HepG2 (cell line): ENCODE measurements around the gene ATXN7L3B. TPM values are rescaled to one million over a fixed set of nuclear protein-coding genes. Genes with fewer than 3 reads are reported as not detected.

ENCODE experiments used
- ASH2L ChIP-seq: fragments of 300-600, 200-600 bp; sonication (generic); IDR thresholded peaks from 2 replicates; pipeline ENCODE4 v1.7.0; 2017; ENCODE audit warnings: low read depth, mild to moderate bottlenecking, moderate library complexity, mixed read lengths, low read length; ENCODE audit not compliant: insufficient read length
- CBFB ChIP-seq: sonication (generic); formaldehyde crosslinking; IDR thresholded peaks from 2 replicates; pipeline ENCODE4 v1.4.0; 2020; ENCODE audit warnings: missing genetic modification reagents
- EHMT2 ChIP-seq: fragments of 200-600 bp; sonication (generic); IDR thresholded peaks from 2 replicates; pipeline ENCODE4 v1.7.0; 2017; ENCODE audit warnings: antibody characterized with exemption, low read depth, low read length, borderline replicate concordance
- ETV5 ChIP-seq: IDR thresholded peaks from 2 replicates; pipeline ENCODE4 v1.6.1; 2018; ENCODE audit warnings: missing biosample characterization, missing genetic modification reagents, inconsistent platforms, borderline replicate concordance
- FOXJ3 ChIP-seq: sonication (generic); formaldehyde crosslinking; IDR thresholded peaks from 2 replicates; pipeline ENCODE4 v1.4.0; 2020; ENCODE audit warnings: missing genetic modification reagents, mild to moderate bottlenecking, borderline replicate concordance
- HMG20B ChIP-seq: conservative IDR thresholded peaks from 2 replicates; pipeline ENCODE4 v1.6.1; 2016; ENCODE audit warnings: missing genetic modification reagents, missing compliant biosample characterization
- JUND ChIP-seq: sonication (generic); formaldehyde crosslinking; IDR thresholded peaks from 2 replicates; pipeline ENCODE4 v1.8.0; 2022; ENCODE audit warnings: mild to moderate bottlenecking, missing genetic modification reagents
- MXD4 ChIP-seq: IDR thresholded peaks from 2 replicates; pipeline ENCODE4 v1.6.1; 2016; ENCODE audit warnings: mild to moderate bottlenecking, missing biosample characterization, missing genetic modification reagents
- PHF5A ChIP-seq: IDR thresholded peaks from one replicate; pipeline ENCODE4 v1.6.1; 2018; ENCODE audit warnings: low read depth, missing genetic modification reagents; ENCODE audit not compliant: unreplicated experiment
- PLRG1 ChIP-seq: fragments of 450-650 bp; conservative IDR thresholded peaks from 2 replicates; pipeline ENCODE4 v1.6.1; 2016
- SAP130 ChIP-seq: IDR thresholded peaks from 2 replicates; pipeline ENCODE4 v1.6.1; 2016; ENCODE audit warnings: low read depth
- SMAD9 ChIP-seq: sonication (generic); formaldehyde crosslinking; IDR thresholded peaks from 2 replicates; pipeline ENCODE4 v1.5.1; 2020; ENCODE audit warnings: mild to moderate bottlenecking, missing genetic modification reagents
- SNAPC2 ChIP-seq: sonication (generic); formaldehyde crosslinking; IDR thresholded peaks from 2 replicates; pipeline ENCODE4 v1.8.1; 2022; ENCODE audit warnings: mild to moderate bottlenecking, missing genetic modification reagents
- TAF15 ChIP-seq: fragments of 200-400 bp; formaldehyde crosslinking; IDR thresholded peaks from one replicate; pipeline ENCODE4 v1.6.1; 2018; ENCODE audit warnings: mild to moderate bottlenecking, low read depth, low read length; ENCODE audit not compliant: poor library complexity, severe bottlenecking
- YEATS2 ChIP-seq: sonication (generic); formaldehyde crosslinking; IDR thresholded peaks from 2 replicates; pipeline ENCODE4 v1.4.0; 2020; ENCODE audit warnings: missing genetic modification reagents, borderline replicate concordance
- ZFP62 ChIP-seq: sonication (generic); formaldehyde crosslinking; IDR thresholded peaks from 2 replicates; pipeline ENCODE4 v1.4.0; 2020; ENCODE audit warnings: missing genetic modification reagents
- ZNF660 ChIP-seq: sonication (generic); formaldehyde crosslinking; IDR thresholded peaks from 2 replicates; pipeline ENCODE4 v1.5.1; 2020; ENCODE audit warnings: mild to moderate bottlenecking, low read depth, missing genetic modification reagents, borderline replicate concordance
- ZNF7 ChIP-seq: IDR thresholded peaks from 2 replicates; pipeline ENCODE4 v1.6.1; 2016; ENCODE audit warnings: missing biosample characterization, missing genetic modification reagents
- ZSCAN9 ChIP-seq: IDR thresholded peaks from 2 replicates; pipeline ENCODE4 v1.6.1; 2016; ENCODE audit warnings: borderline replicate concordance
- polyA plus RNA-seq, 8 experiments: library from polyadenylated mRNA; depleted of rRNA in 3 of 8; stranded (reverse) in 7 of 8; unstranded in 1 of 8; fragments of >200 nt; fragmentation: Illumina TruSeq in 4 of 8; extraction: Trizol in 4 of 8; gene quantifications; 2 replicates each; pipeline versions ENCODE4 v1.2.1 to v1.2.3, GENCODE V29; 2011 to 2016; ENCODE audit warnings: low read depth in 4 of 8, missing spikeins in 1 of 8, mixed read lengths in 1 of 8; ENCODE audit not compliant: insufficient read depth in 1 of 8
- total RNA-seq, 5 experiments: library from RNA; depleted of rRNA; stranded (reverse); fragments of >200 nt; fragmentation: Illumina TruSeq; extraction: Trizol; gene quantifications; 2 replicates each; pipeline ENCODE4 v1.2.3, GENCODE V29; 2016; ENCODE audit warnings: low read depth in 1 of 5
- TF ChIP-seq, protein P1 (sequence below): sonication (generic); formaldehyde crosslinking; IDR thresholded peaks from 2 replicates; pipeline ENCODE4 v1.4.0; 2020; ENCODE audit warnings: missing genetic modification reagents
- TF ChIP-seq, protein P2 (sequence below): sonication (generic); formaldehyde crosslinking; IDR thresholded peaks from 2 replicates; pipeline ENCODE4 v1.4.0; 2020; ENCODE audit warnings: missing genetic modification reagents

The ATXN7L3B gene
- total and polyA plus RNA-seq, 2 of the 13 experiments (the other 11 are each of a cell fraction or from before 2014, with no cell fraction given): 20.1 to 23.8 TPM

GRCh38 chr12:74537707-74538385 is at the start of gene ATXN7L3B (continued):
- TF ChIP-seq SNAPC2 (CRISPR knock-in tag): no peak
- peak; percentile 78 for TF ChIP-seq TAF15
- TF ChIP-seq, protein P1, sequence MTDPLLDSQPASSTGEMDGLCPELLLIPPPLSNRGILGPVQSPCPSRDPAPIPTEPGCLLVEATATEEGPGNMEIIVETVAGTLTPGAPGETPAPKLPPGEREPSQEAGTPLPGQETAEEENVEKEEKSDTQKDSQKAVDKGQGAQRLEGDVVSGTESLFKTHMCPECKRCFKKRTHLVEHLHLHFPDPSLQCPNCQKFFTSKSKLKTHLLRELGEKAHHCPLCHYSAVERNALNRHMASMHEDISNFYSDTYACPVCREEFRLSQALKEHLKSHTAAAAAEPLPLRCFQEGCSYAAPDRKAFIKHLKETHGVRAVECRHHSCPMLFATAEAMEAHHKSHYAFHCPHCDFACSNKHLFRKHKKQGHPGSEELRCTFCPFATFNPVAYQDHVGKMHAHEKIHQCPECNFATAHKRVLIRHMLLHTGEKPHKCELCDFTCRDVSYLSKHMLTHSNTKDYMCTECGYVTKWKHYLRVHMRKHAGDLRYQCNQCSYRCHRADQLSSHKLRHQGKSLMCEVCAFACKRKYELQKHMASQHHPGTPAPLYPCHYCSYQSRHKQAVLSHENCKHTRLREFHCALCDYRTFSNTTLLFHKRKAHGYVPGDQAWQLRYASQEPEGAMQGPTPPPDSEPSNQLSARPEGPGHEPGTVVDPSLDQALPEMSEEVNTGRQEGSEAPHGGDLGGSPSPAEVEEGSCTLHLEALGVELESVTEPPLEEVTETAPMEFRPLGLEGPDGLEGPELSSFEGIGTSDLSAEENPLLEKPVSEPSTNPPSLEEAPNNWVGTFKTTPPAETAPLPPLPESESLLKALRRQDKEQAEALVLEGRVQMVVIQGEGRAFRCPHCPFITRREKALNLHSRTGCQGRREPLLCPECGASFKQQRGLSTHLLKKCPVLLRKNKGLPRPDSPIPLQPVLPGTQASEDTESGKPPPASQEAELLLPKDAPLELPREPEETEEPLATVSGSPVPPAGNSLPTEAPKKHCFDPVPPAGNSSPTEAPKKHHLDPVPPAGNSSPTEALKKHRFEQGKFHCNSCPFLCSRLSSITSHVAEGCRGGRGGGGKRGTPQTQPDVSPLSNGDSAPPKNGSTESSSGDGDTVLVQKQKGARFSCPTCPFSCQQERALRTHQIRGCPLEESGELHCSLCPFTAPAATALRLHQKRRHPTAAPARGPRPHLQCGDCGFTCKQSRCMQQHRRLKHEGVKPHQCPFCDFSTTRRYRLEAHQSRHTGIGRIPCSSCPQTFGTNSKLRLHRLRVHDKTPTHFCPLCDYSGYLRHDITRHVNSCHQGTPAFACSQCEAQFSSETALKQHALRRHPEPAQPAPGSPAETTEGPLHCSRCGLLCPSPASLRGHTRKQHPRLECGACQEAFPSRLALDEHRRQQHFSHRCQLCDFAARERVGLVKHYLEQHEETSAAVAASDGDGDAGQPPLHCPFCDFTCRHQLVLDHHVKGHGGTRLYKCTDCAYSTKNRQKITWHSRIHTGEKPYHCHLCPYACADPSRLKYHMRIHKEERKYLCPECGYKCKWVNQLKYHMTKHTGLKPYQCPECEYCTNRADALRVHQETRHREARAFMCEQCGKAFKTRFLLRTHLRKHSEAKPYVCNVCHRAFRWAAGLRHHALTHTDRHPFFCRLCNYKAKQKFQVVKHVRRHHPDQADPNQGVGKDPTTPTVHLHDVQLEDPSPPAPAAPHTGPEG (CRISPR knock-in tag): no peak
- TF ChIP-seq FOXJ3: no peak; the same call in 1 of the 2 replicates
- no peak for TF ChIP-seq ZNF7
- TF ChIP-seq PLRG1: no peak
- TF ChIP-seq MXD4 (CRISPR knock-in tag): no peak
- no peak for TF ChIP-seq CBFB (CRISPR knock-in tag)
- TF ChIP-seq ASH2L: peak; percentile 96
- peak; percentile 94 for TF ChIP-seq YEATS2
- TF ChIP-seq SMAD9 (CRISPR knock-in tag): peak; percentile 92; the same call in 1 of the 2 replicates
- TF ChIP-seq, protein P2, sequence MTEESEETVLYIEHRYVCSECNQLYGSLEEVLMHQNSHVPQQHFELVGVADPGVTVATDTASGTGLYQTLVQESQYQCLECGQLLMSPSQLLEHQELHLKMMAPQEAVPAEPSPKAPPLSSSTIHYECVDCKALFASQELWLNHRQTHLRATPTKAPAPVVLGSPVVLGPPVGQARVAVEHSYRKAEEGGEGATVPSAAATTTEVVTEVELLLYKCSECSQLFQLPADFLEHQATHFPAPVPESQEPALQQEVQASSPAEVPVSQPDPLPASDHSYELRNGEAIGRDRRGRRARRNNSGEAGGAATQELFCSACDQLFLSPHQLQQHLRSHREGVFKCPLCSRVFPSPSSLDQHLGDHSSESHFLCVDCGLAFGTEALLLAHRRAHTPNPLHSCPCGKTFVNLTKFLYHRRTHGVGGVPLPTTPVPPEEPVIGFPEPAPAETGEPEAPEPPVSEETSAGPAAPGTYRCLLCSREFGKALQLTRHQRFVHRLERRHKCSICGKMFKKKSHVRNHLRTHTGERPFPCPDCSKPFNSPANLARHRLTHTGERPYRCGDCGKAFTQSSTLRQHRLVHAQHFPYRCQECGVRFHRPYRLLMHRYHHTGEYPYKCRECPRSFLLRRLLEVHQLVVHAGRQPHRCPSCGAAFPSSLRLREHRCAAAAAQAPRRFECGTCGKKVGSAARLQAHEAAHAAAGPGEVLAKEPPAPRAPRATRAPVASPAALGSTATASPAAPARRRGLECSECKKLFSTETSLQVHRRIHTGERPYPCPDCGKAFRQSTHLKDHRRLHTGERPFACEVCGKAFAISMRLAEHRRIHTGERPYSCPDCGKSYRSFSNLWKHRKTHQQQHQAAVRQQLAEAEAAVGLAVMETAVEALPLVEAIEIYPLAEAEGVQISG (CRISPR knock-in tag): peak; percentile 82
- TF ChIP-seq JUND (CRISPR knock-in tag): no peak
- TF ChIP-seq ZSCAN9 (CRISPR knock-in tag): no peak
- no peak for TF ChIP-seq ZNF660 (CRISPR knock-in tag)
- TF ChIP-seq PHF5A (CRISPR knock-in tag): no peak
- TF ChIP-seq ZFP62: no peak
- no peak for TF ChIP-seq HMG20B (CRISPR knock-in tag)
- peak; percentile 78 for TF ChIP-seq SAP130 (CRISPR knock-in tag)
- no peak for TF ChIP-seq EHMT2
- peak; percentile 76 for TF ChIP-seq ETV5
